K562 (cell line): ENCODE data around the gene ABCB9.

Source experiments
- EGR1 ChIP-seq: fragments of 450-650 bp; conservative IDR thresholded peaks from 2 replicates; pipeline ENCODE4 v1.6.1; 2017; ENCODE audit warnings: mild to moderate bottlenecking
- FOXK2 ChIP-seq, 2 experiments: fragments of 450-650 bp; IDR thresholded peaks in 1 of 2; conservative IDR thresholded peaks in 1 of 2; 2 replicates each; pipeline ENCODE4 v1.6.1; 2016; ENCODE audit warnings: low read depth in 2 of 2, mild to moderate bottlenecking in 1 of 2
- TF ChIP-seq, protein P1 (sequence below), 2 experiments: fragments of 450-650 bp; IDR thresholded peaks; 2 replicates each; pipeline ENCODE4 v1.6.1; 2018; ENCODE audit warnings: mild to moderate bottlenecking in 2 of 2, low read depth in 1 of 2; ENCODE audit not compliant: partially characterized antibody in 2 of 2
- TF ChIP-seq, protein P2 (sequence below): fragments of 250-450 bp; sonication (Bioruptor Pico); IDR thresholded peaks from 2 replicates; pipeline ENCODE4 v1.6.1; 2021; ENCODE audit warnings: mild to moderate bottlenecking

DNA sequence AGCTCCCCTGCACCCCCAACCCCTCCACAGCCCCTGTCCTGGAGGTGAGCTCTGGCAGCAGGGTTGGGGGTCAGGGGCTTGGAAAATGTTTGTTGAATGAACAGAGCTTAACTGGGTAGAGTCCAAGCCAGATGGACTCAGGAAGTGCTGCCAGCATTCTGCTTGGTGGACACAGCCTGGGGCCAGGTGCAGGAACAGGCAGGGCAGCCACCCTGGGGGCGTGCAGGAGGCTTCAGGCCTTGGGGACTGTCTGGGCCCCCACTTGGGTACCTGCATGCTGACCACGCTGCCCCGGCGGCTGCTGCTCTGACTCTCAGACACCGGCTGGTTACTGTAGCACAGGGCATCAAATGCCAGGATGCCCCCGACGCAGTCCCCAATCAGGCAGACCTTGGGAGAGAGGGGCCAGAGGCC lies 29.9 kb upstream of the ABCB9 start:
- no peak for TF ChIP-seq FOXK2 (conservative IDR thresholded peaks at IDR 0.05 in 1 of 2, IDR thresholded peaks at IDR 0.05 in 1 of 2; ENCODE audit: low read depth in 2 of 2)
- TF ChIP-seq, protein P1, sequence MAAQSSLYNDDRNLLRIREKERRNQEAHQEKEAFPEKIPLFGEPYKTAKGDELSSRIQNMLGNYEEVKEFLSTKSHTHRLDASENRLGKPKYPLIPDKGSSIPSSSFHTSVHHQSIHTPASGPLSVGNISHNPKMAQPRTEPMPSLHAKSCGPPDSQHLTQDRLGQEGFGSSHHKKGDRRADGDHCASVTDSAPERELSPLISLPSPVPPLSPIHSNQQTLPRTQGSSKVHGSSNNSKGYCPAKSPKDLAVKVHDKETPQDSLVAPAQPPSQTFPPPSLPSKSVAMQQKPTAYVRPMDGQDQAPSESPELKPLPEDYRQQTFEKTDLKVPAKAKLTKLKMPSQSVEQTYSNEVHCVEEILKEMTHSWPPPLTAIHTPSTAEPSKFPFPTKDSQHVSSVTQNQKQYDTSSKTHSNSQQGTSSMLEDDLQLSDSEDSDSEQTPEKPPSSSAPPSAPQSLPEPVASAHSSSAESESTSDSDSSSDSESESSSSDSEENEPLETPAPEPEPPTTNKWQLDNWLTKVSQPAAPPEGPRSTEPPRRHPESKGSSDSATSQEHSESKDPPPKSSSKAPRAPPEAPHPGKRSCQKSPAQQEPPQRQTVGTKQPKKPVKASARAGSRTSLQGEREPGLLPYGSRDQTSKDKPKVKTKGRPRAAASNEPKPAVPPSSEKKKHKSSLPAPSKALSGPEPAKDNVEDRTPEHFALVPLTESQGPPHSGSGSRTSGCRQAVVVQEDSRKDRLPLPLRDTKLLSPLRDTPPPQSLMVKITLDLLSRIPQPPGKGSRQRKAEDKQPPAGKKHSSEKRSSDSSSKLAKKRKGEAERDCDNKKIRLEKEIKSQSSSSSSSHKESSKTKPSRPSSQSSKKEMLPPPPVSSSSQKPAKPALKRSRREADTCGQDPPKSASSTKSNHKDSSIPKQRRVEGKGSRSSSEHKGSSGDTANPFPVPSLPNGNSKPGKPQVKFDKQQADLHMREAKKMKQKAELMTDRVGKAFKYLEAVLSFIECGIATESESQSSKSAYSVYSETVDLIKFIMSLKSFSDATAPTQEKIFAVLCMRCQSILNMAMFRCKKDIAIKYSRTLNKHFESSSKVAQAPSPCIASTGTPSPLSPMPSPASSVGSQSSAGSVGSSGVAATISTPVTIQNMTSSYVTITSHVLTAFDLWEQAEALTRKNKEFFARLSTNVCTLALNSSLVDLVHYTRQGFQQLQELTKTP (IDR thresholded peaks at IDR 0.05; ENCODE audit: low read depth in 1 of 2, partially characterized antibody in 2 of 2), result no peak
- TF ChIP-seq, protein P2, sequence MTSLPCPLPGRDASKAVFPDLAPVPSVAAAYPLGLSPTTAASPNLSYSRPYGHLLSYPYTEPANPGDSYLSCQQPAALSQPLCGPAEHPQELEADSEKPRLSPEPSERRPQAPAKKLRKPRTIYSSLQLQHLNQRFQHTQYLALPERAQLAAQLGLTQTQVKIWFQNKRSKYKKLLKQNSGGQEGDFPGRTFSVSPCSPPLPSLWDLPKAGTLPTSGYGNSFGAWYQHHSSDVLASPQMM (CRISPR knock-in tag), result no peak
- TF ChIP-seq EGR1, result no peak
